Tibial nerve (tissue), 4 donors: ENCODE results near the gene SERPINI2.

Source experiments
- EP300 ChIP-seq, 2 donors: sonication (generic); formaldehyde crosslinking; IDR thresholded peaks; one replicate each; pipeline ENCODE4 v1.6.1; 2017; ENCODE audit warnings: antibody characterized with exemption in 2 of 2, mild to moderate bottlenecking in 1 of 2
- POLR2A ChIP-seq, 2 donors: fragments of 450-650 bp; IDR thresholded peaks; one replicate each; pipeline ENCODE4 v1.6.1; 2017; ENCODE audit warnings: antibody characterized with exemption in 2 of 2, mild to moderate bottlenecking in 2 of 2, moderate library complexity in 2 of 2
- TF ChIP-seq, protein P1 (sequence below), 5 experiments: fragments of 200-600 bp in 3 of 5; fragments of 450-650 bp in 2 of 5; sonication (generic) in 3 of 5; IDR thresholded peaks; one replicate each; pipeline ENCODE4 v1.5.1; 2016 to 2019; ENCODE audit warnings: antibody characterized with exemption in 5 of 5, mild to moderate bottlenecking in 3 of 5, moderate library complexity in 2 of 5

DNA sequence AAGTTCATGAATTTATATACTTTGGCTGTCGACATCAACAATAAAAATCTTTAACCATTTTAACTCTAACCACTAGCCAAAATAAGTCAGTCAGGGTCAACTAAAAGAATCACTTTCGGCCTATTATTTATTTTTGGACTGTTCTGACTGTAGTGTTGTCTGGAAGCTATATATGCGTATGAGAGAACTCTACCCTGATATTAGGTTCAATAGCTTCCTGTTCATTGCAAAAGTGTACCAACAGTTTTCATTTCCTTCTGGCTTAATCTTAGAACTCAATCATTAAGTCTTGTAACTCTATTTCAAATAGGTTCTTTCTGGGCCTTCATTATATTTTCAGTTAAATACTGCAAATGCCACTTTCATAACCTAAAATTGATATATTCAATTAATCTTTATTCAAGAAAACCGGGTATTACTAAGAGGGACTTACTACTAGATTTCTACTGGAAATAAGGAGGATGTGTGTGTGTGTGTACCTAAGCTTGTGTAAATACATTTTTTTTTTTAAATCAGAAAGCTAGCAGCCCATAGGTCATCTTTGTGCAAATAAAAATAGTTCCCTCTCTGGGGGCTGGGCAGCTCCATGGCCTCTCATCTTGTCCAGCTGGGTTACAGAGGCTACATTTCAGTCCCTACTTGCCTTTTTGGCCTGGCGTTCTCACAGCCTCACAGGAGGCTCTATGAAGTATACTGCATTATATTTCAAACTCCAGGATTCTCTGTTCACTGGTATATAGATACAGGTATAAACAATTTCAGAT, 5.8 kb downstream of the SERPINI2 start:
- TF ChIP-seq POLR2A (IDR thresholded peaks at IDR 0.05) (no peak), EP300 (IDR thresholded peaks at IDR 0.05) (no peak)
- TF ChIP-seq, protein P1, sequence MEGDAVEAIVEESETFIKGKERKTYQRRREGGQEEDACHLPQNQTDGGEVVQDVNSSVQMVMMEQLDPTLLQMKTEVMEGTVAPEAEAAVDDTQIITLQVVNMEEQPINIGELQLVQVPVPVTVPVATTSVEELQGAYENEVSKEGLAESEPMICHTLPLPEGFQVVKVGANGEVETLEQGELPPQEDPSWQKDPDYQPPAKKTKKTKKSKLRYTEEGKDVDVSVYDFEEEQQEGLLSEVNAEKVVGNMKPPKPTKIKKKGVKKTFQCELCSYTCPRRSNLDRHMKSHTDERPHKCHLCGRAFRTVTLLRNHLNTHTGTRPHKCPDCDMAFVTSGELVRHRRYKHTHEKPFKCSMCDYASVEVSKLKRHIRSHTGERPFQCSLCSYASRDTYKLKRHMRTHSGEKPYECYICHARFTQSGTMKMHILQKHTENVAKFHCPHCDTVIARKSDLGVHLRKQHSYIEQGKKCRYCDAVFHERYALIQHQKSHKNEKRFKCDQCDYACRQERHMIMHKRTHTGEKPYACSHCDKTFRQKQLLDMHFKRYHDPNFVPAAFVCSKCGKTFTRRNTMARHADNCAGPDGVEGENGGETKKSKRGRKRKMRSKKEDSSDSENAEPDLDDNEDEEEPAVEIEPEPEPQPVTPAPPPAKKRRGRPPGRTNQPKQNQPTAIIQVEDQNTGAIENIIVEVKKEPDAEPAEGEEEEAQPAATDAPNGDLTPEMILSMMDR (IDR thresholded peaks at IDR 0.05) = no peak
